Measurements from ENCODE around the gene TMEM30A.

GRCh38 chr6:75250552-75250951, 34.0 kb downstream of the TMEM30A start:
- TF ChIP-seq, protein P1, sequence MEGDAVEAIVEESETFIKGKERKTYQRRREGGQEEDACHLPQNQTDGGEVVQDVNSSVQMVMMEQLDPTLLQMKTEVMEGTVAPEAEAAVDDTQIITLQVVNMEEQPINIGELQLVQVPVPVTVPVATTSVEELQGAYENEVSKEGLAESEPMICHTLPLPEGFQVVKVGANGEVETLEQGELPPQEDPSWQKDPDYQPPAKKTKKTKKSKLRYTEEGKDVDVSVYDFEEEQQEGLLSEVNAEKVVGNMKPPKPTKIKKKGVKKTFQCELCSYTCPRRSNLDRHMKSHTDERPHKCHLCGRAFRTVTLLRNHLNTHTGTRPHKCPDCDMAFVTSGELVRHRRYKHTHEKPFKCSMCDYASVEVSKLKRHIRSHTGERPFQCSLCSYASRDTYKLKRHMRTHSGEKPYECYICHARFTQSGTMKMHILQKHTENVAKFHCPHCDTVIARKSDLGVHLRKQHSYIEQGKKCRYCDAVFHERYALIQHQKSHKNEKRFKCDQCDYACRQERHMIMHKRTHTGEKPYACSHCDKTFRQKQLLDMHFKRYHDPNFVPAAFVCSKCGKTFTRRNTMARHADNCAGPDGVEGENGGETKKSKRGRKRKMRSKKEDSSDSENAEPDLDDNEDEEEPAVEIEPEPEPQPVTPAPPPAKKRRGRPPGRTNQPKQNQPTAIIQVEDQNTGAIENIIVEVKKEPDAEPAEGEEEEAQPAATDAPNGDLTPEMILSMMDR (IDR thresholded peaks at IDR 0.05; ENCODE audit: low read length) = no peak
- TF ChIP-seq EZH2 (optimal IDR thresholded peaks at IDR 0.05; ENCODE audit: low read depth, low read length) = no peak

Data from MM.1S (cell line).